GM13977 (cell line): Measurements from ENCODE around the gene ZFAND3.

Experiments
- DNase-seq: peaks from one replicate; pipeline ENCODE4 v3.0.0; 2012; ENCODE audit warnings: low spot score
- CTCF ChIP-seq: IDR thresholded peaks from 2 replicates; pipeline ENCODE4 v1.5.1; 2012; ENCODE audit warnings: mild to moderate bottlenecking, control low read depth; ENCODE audit not compliant: insufficient read depth; ENCODE audit errors: extremely low read depth, missing control alignments
- in situ Hi-C: fragments of 300-500 bp; cut with MboI; formaldehyde crosslinking; loops from one replicate; pipeline ENCODE4 v1.12.0; 2022; ENCODE audit warnings: low sequenced_read_pairs, low pct_unique_long_range_greater_than_20kb, mixed read lengths, inconsistent platforms; ENCODE audit not compliant: unreplicated experiment

ZFAND3 gene

GRCh38 chr6:37931066-37931465 is 111.5 kb downstream of the ZFAND3 start:
- DNase-seq = no peak
- in situ Hi-C loops = no loop called here
- no peak for TF ChIP-seq CTCF

- TF ChIP-seq CTCF = no peak
- no peak for DNase-seq
- in situ Hi-C loops = no loop called here
Observed at GRCh38 chr6:37934276-37934675, 114.7 kb downstream of the ZFAND3 start.

GRCh38 chr6:37936150-37936549 is 116.6 kb downstream of the ZFAND3 start:
- no peak for DNase-seq
- in situ Hi-C loops = no loop called here
- TF ChIP-seq CTCF = no peak

- no peak for TF ChIP-seq CTCF
- in situ Hi-C loops = no loop called here
- DNase-seq = no peak
Observed at GRCh38 chr6:37936906-37937305, 117.4 kb downstream of the ZFAND3 start.

- in situ Hi-C loops = no loop called here
- no peak for DNase-seq
- TF ChIP-seq CTCF = no peak
Observed at GRCh38 chr6:37938909-37939308, 119.4 kb downstream of the ZFAND3 start.

- no peak for TF ChIP-seq CTCF
- no peak for DNase-seq
- in situ Hi-C loops = no loop called here
Observed at GRCh38 chr6:37940074-37940847, 120.7 kb downstream of the ZFAND3 start.
